Thymus (tissue), 11 donors: Measurements from ENCODE around the gene VGLL4. TPM values are rescaled to one million over a fixed set of nuclear protein-coding genes. Genes with fewer than 3 reads are reported as not detected.

Source experiments
- DNase-seq, 9 donors: peaks; one replicate each; pipeline ENCODE4 v3.0.0-alpha.2; 2013; ENCODE audit warnings: low spot score in 9 of 9, low read depth in 6 of 9, missing footprints in 1 of 9
- H3K27ac ChIP-seq, 2 donors: one replicate each; pipeline ENCODE4 v1.5.1; 2013; ENCODE audit warnings: control low read depth in 1 of 2, low read depth in 1 of 2, low read length in 1 of 2, mild to moderate bottlenecking in 1 of 2, moderate library complexity in 1 of 2
- H3K27me3 ChIP-seq, 2 donors: one replicate each; pipeline ENCODE4 v1.5.1; 2013; ENCODE audit warnings: low read length in 1 of 2; ENCODE audit not compliant: control insufficient read depth in 2 of 2, insufficient read depth in 1 of 2
- H3K36me3 ChIP-seq, 2 donors: one replicate each; pipeline ENCODE4 v1.5.1; 2013; ENCODE audit warnings: low read length in 1 of 2, mild to moderate bottlenecking in 1 of 2, moderate library complexity in 1 of 2; ENCODE audit not compliant: control insufficient read depth in 2 of 2, insufficient read depth in 2 of 2
- H3K4me1 ChIP-seq, 2 donors: one replicate each; pipeline ENCODE4 v1.5.1; 2013; ENCODE audit warnings: low read length in 2 of 2; ENCODE audit not compliant: control insufficient read depth in 2 of 2, insufficient read depth in 2 of 2
- H3K4me3 ChIP-seq, 2 donors: one replicate each; pipeline ENCODE4 v1.5.1; 2013; ENCODE audit warnings: low read length in 2 of 2, control low read depth in 1 of 2, mild to moderate bottlenecking in 1 of 2
- H3K9me3 ChIP-seq, 2 donors: one replicate each; pipeline ENCODE4 v1.5.1; 2013; ENCODE audit warnings: low read length in 1 of 2, mild to moderate bottlenecking in 1 of 2; ENCODE audit not compliant: control insufficient read depth in 2 of 2, insufficient read depth in 1 of 2
- WGBS: extraction: QIAGEN DNeasy Blood & Tissue Kit; methylation state at CpG from one replicate; pipeline ENCODE4 v1.1.7; 2013; 5-methylcytosine and 5-hydroxymethylcytosine counted together
- polyA plus RNA-seq: library from polyadenylated mRNA; stranded (reverse); fragments of 200-250 nt; gene quantifications from one replicate; pipeline ENCODE4 v1.2.3, GENCODE V29; 2013
- total RNA-seq: library from RNA; stranded (reverse); fragments of 120-200 nt; gene quantifications from one replicate; pipeline ENCODE4 v1.2.4, GENCODE V29; 2013
- donor health status: healthy.

VGLL4 gene
- total and polyA plus RNA-seq, 2 donors, result 47.0 to 49.2 TPM

- Histone ChIP-seq H3K4me1 (peaks cover 0 to 23% of the 10 kb centered on the region in 2 donors), H3K27ac (no peak overlapping the region), H3K4me3 (no peak overlapping the region), H3K27me3 (no peaks in the 10 kb centered on the region), H3K9me3 (no peaks in the 10 kb centered on the region), H3K36me3 (peaks cover 84 to 92% of the 10 kb centered on the region in 2 donors)
- DNase-seq, result no peak
- 98% methylated on average over 16 of the region's 16 CpGs for WGBS
Measured at GRCh38 chr3:11563159-11563864, 80.4 kb downstream of the VGLL4 start.

- H3K9me3 ChIP-seq, result no peaks in the 10 kb centered on the region
- no peak overlapping the region for H3K27ac ChIP-seq
- H3K36me3 ChIP-seq, result peaks cover 83 to 91% of the 10 kb centered on the region in 2 donors
- H3K4me3 ChIP-seq, result no peak overlapping the region
- no peaks in the 10 kb centered on the region for H3K27me3 ChIP-seq
- DNase-seq, result no peak
- H3K4me1 ChIP-seq, result peaks cover 0 to 23% of the 10 kb centered on the region in 2 donors
- 97% methylated on average over 17 of the region's 17 CpGs for WGBS
Measured at GRCh38 chr3:11562277-11562881, 81.3 kb downstream of the VGLL4 start.

- 99% methylated on average over 12 of the region's 12 CpGs for WGBS
- H3K27ac ChIP-seq, result no peak overlapping the region
- no peaks in the 10 kb centered on the region for H3K9me3 ChIP-seq
- H3K4me3 ChIP-seq, result no peak overlapping the region
- DNase-seq, result no peak
- H3K4me1 ChIP-seq, result peaks cover 0 to 27% of the 10 kb centered on the region in 2 donors
- H3K27me3 ChIP-seq, result no peaks in the 10 kb centered on the region
- peaks cover 82 to 92% of the 10 kb centered on the region in 2 donors for H3K36me3 ChIP-seq
Measured at GRCh38 chr3:11560746-11561145, 83.0 kb downstream of the VGLL4 start.

GRCh38 chr3:11559816-11560633 is 83.7 kb downstream of the VGLL4 start:
- Histone ChIP-seq H3K4me1 (peaks cover 0 to 27% of the 10 kb centered on the region in 2 donors), H3K27me3 (no peaks in the 10 kb centered on the region), H3K27ac (no peak overlapping the region), H3K36me3 (peaks cover 80 to 90% of the 10 kb centered on the region in 2 donors), H3K4me3 (no peak overlapping the region), H3K9me3 (no peaks in the 10 kb centered on the region)
- DNase-seq, result no peak
- WGBS, result 95% methylated on average over 15 of the region's 15 CpGs

- H3K4me3 ChIP-seq, result no peak overlapping the region
- H3K27me3 ChIP-seq, result no peaks in the 10 kb centered on the region
- peaks cover 0 to 24% of the 10 kb centered on the region in 2 donors for H3K4me1 ChIP-seq
- 95% methylated on average over 37 of the region's 37 CpGs for WGBS
- H3K27ac ChIP-seq, result peak overlapping the region in 1 of 2 donors; percentile 55
- H3K36me3 ChIP-seq, result peaks cover 79 to 87% of the 10 kb centered on the region in 2 donors
- H3K9me3 ChIP-seq, result no peaks in the 10 kb centered on the region
- no peak for DNase-seq
Measured at GRCh38 chr3:11558918-11559815, 84.5 kb downstream of the VGLL4 start.

GRCh38 chr3:11558411-11558903 is 85.3 kb downstream of the VGLL4 start:
- H3K9me3 ChIP-seq, result no peaks in the 10 kb centered on the region
- peaks cover 72 to 85% of the 10 kb centered on the region in 2 donors for H3K36me3 ChIP-seq
- H3K27ac ChIP-seq, result peak overlapping the region; percentile 48 to 55
- DNase-seq, result no peak
- no peak overlapping the region for H3K4me3 ChIP-seq
- H3K27me3 ChIP-seq, result no peaks in the 10 kb centered on the region
- WGBS, result 91% methylated on average over 17 of the region's 17 CpGs
- peaks cover 0 to 24% of the 10 kb centered on the region in 2 donors for H3K4me1 ChIP-seq

GRCh38 chr3:11558002-11558401 is 85.7 kb downstream of the VGLL4 start:
- no peaks in the 10 kb centered on the region for H3K9me3 ChIP-seq
- peaks cover 72 to 81% of the 10 kb centered on the region in 2 donors for H3K36me3 ChIP-seq
- WGBS, result 92% methylated on average over 13 of the region's 13 CpGs
- no peaks in the 10 kb centered on the region for H3K27me3 ChIP-seq
- peak overlapping the region in 1 of 2 donors; percentile 55 for H3K27ac ChIP-seq
- no peak overlapping the region for H3K4me3 ChIP-seq
- H3K4me1 ChIP-seq, result peaks cover 0 to 24% of the 10 kb centered on the region in 2 donors
- no peak for DNase-seq

GRCh38 chr3:11556851-11557644 is 86.7 kb downstream of the VGLL4 start:
- no peak for DNase-seq
- H3K4me1 ChIP-seq, result peaks cover 0 to 18% of the 10 kb centered on the region in 2 donors
- no peaks in the 10 kb centered on the region for H3K9me3 ChIP-seq
- H3K27me3 ChIP-seq, result no peaks in the 10 kb centered on the region
- H3K36me3 ChIP-seq, result peaks cover 66 to 72% of the 10 kb centered on the region in 2 donors
- H3K4me3 ChIP-seq, result no peak overlapping the region
- peak overlapping the region; percentile 22 to 38 for H3K27ac ChIP-seq
- 92% methylated on average over 16 of the region's 16 CpGs for WGBS
